Right lobe of liver (tissue), 6 donors: ENCODE measurements around the gene RTN4. TPM values are rescaled to one million over a fixed set of nuclear protein-coding genes. Genes with fewer than 3 reads are reported as not detected.
A peak's percentile ranks its signal among the peaks of the same experiment; 100 is the strongest.

Source experiments
- ATAC-seq, 4 donors: fragments of 200-7000 bp; cut with Tn5 transposase; one replicate each; pipeline ENCODE4 v1.9.1; 2020; ENCODE audit warnings: mild to moderate bottlenecking in 4 of 4, moderate library complexity in 4 of 4
- DNase-seq, 3 donors: peaks; one replicate each; pipeline ENCODE4 v3.0.0-alpha.2; 2020
- H3K27ac ChIP-seq, 3 donors: fragments of 200-600 bp; one replicate each; pipeline ENCODE4 v1.8.0; 2022
- H3K27me3 ChIP-seq, 2 donors: fragments of 200-600 bp; one replicate each; pipeline ENCODE4 v1.8.0; 2022
- H3K36me3 ChIP-seq, 4 donors: fragments of 200-600 bp; sonication (generic) in 1 of 4; one replicate each; pipeline versions ENCODE4 v1.5.1 to v1.8.0; 2017 to 2022; ENCODE audit warnings: control low read depth in 1 of 4
- H3K4me1 ChIP-seq, 4 donors: fragments of 200-600 bp; sonication (generic) in 1 of 4; one replicate each; pipeline versions ENCODE4 v1.5.1 to v1.8.0; 2017 to 2022; ENCODE audit warnings: control low read depth in 1 of 4
- H3K4me3 ChIP-seq, 3 donors: fragments of 200-600 bp; one replicate each; pipeline ENCODE4 v1.8.0; 2022
- H3K9me3 ChIP-seq, 4 donors: fragments of 200-600 bp; sonication (generic) in 1 of 4; one replicate each; pipeline versions ENCODE4 v1.5.1 to v1.8.0; 2017 to 2022; ENCODE audit warnings: control low read depth in 1 of 4
- CTCF ChIP-seq, 4 donors: fragments of 200-600 bp in 3 of 4; fragments of 450-650 bp in 1 of 4; IDR thresholded peaks; one replicate each; pipeline versions ENCODE4 v1.5.1 to v1.8.0; 2016 to 2022; ENCODE audit warnings: antibody characterized with exemption in 4 of 4, mild to moderate bottlenecking in 2 of 4
- POLR2A ChIP-seq: fragments of 450-650 bp; IDR thresholded peaks from one replicate; pipeline ENCODE4 v1.6.1; 2017; ENCODE audit warnings: antibody characterized with exemption, mild to moderate bottlenecking
- whole genome bisulfite sequencing: methylation state at CpG from one replicate; pipeline ENCODE4 v1.1.6; 2018; ENCODE audit warnings: low coverage, low lambda C conversion rate; ENCODE audit not compliant: insufficient coverage; ENCODE audit errors: missing lambda C conversion rate; 5-methylcytosine and 5-hydroxymethylcytosine counted together
- intact Hi-C, 2 donors: fragments of 100-400 bp; cut with DNase I; formaldehyde crosslinking; loops; one replicate each; pipeline versions ENCODE4 v1.11.2 to v1.14.1; 2022
- total RNA-seq, 6 experiments: library from RNA; depleted of rRNA in 2 of 6; stranded (reverse); fragments of >200 nt in 2 of 6; fragmentation: NEBNext Ultra II Directional in 3 of 6; extraction: Animal tissue kit (Norgen Biotek cat#: 25700) in 3 of 6; gene quantifications; one replicate each; pipeline versions ENCODE4 v1.1.0 to v1.2.4, GENCODE V29; 2016 to 2023
- donor health status: DM: no; HTN: yes; CAD: no.
- donor health status: DM: no; HTN: no; CAD: no.
- donor health status: DM: no; HTN: no; CAD: no.
- donor health status: DM: no; HTN: yes; CAD: no.
- donor health status: DM: no; HTN: yes; CAD: no.

The RTN4 gene
- total RNA-seq, 6 experiments from 2014 or later, result 126 to 195 (median 177) TPM

DNA sequence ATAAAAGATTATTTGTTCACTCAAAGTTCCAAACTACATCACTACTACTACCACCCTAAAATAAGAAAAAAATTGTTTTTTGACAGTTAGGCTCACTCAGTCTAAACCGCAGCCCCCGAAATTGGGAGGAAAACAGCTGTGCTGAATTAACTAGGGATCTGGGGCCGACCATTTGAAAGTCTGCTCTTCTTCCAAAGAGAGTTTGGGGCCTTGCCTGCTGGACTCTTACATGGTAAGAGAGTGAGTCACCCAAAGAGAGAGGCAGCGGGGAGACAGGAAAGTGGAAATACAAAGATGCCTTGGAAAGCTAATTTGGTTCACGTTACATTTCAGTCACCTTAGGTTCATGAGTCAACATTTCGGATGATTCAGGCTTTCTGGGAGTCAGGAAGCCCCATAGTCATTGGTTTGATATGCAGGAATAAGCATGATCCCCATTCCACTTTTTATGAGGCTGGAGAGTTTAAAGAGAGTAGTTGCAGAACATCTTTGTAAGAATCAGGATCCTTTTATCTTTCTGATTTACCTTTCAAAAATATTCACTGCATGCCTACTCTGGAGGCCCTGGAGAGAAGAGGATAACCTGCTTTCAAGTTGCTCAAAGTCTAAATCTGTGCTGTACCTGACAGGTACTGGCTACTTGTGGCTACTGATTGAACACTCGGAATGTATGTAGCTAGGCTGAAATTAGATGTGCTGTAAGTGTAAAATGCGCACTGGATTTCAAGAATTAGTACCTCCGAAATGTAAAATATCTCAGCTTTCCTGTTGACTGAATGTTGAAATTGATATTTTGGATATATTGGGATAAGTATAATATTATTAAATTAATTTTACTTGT is 995 bp upstream of the RTN4 start:
- DNase-seq, result no peak
- Histone ChIP-seq H3K27me3 (no peaks in the 10 kb centered on the region), H3K27ac (peak overlapping the region; percentile 61 to 97 (median 79)), H3K4me1 (peaks cover 0 to 10% (median 0%) of the 10 kb centered on the region in 4 donors), H3K9me3 (no peaks in the 10 kb centered on the region), H3K36me3 (no peaks in the 10 kb centered on the region), H3K4me3 (peak overlapping the region; percentile 64 to 71 (median 65))
- peak in 1 of 4 donors; percentile 31 for ATAC-seq
- TF ChIP-seq CTCF (IDR thresholded peaks at IDR 0.05) (no peak), POLR2A (no peak)
- intact Hi-C loops, result no loop called here
- WGBS, result 21% methylated on average over 9 of the region's 9 CpGs

DNA sequence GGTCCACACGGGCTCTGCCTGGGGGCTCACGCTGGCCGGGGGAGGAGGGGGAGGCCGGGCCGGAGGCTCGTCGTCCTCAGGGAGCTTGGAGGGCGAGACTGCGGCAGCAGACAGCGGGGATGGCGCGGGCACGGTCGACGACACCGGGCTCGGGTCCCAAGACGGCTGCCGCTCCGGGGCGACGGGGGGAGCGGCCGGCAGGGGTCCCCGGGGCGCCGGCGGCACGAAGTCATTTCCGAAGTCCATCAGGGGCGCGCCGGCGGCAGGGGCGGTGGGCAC is 491 bp downstream of the RTN4 start:
- ATAC-seq (no peak), DNase-seq (peak in 2 of 3 donors; percentile 55 to 68)
- no peaks in the 10 kb centered on the region for H3K27me3 ChIP-seq
- H3K4me3 ChIP-seq, result peak overlapping the region; percentile 64 to 71 (median 65)
- H3K9me3 ChIP-seq, result no peaks in the 10 kb centered on the region
- peaks cover 0 to 10% (median 0%) of the 10 kb centered on the region in 4 donors for H3K4me1 ChIP-seq
- intact Hi-C loops, result no loop called here
- H3K27ac ChIP-seq, result peak overlapping the region; percentile 85 to 97 (median 87)
- no peaks in the 10 kb centered on the region for H3K36me3 ChIP-seq
- 0% methylated on average over 1 of the region's 35 CpGs for WGBS
- TF ChIP-seq CTCF (IDR thresholded peaks at IDR 0.05) (no peak), POLR2A (no peak)

GRCh38 chr2:55049043-55049820 is 1.0 kb downstream of the RTN4 start:
- intact Hi-C loops, result no loop called here

More at GRCh38 chr2:55049043-55049820, 1.0 kb downstream of the RTN4 start:
- Histone ChIP-seq H3K27ac (peak overlapping the region; percentile 85 to 97 (median 87)), H3K4me3 (peak overlapping the region; percentile 64 to 71 (median 65)), H3K36me3 (no peaks in the 10 kb centered on the region), H3K4me1 (peaks cover 0 to 10% (median 0%) of the 10 kb centered on the region in 4 donors), H3K9me3 (no peaks in the 10 kb centered on the region), H3K27me3 (no peaks in the 10 kb centered on the region)
- peak; percentile 77 to 86 (median 85) for DNase-seq
- TF ChIP-seq POLR2A, result peak; percentile 10
- peak; percentile 39 to 51 (median 44) for TF ChIP-seq CTCF (IDR thresholded peaks at IDR 0.05)
- ATAC-seq, result peak; percentile 51 to 58 (median 54)
- 7% methylated on average over 27 of the region's 56 CpGs for WGBS
